Iris pigment epithelial cell (primary cell): ENCODE data around the gene SLC35F4.

Source experiments
- DNase-seq: peaks from one replicate; pipeline ENCODE4 v3.0.0-alpha.2; 2011; ENCODE audit warnings: low read depth

The SLC35F4 gene

DNA sequence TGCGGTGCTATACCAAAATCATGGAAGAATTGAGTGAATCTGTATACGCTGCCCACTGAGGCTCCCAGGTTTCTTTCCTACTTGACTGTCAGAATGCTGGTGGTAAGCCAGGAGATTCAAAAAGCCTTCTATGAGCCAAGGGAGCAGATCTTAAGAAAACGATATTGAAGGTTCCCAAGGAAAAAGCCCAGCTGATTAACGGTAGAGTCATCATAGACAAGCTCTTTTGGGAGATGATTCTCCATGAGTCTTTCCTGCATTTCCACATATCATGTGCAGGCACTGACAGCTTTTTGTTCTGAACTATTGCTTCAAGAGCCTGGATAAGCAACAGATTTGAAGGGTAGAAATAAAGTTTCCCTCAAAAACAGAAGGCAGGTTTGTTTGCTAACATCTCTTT, 17.5 kb downstream of the SLC35F4 start:
- DNase-seq, result no peak

DNA sequence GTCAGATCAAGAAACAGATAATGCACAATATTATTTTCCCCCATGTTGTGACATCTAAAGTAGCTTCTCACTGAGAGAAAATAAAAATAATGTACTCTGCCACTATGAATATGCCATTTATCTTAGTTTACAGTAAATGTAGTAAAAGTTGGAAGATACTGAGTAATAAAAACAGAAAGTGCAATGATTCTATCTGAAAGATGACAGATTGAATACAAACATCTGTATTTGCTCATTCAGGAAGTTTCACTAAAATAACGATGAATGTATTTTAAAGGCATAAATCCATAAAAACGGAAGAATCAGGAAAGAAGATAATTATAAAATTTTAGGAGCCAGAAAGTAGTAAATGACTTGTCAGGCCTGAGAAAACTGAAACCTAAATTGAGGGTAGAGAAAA, 18.2 kb downstream of the SLC35F4 start:
- no peak for DNase-seq

DNA sequence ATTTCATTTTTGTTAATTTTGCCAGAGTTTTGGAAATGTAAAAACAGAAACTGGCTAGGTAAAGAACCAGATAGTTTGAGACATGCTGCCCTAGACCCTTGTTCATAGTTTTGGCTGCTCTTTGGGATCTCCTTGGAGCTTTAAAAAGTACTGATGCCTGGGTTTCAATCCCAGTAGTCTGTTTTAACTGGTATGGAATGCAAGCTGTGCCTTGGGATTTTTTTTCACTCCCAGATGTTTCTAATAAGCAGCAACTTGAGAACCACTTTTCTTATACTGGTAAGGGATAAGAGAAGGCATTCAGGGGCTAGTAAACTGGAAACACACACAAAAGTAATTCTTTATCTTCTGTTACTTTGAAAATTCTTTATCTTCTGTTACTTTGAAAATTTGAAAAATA, 18.8 kb downstream of the SLC35F4 start:
- DNase-seq, result no peak

DNA sequence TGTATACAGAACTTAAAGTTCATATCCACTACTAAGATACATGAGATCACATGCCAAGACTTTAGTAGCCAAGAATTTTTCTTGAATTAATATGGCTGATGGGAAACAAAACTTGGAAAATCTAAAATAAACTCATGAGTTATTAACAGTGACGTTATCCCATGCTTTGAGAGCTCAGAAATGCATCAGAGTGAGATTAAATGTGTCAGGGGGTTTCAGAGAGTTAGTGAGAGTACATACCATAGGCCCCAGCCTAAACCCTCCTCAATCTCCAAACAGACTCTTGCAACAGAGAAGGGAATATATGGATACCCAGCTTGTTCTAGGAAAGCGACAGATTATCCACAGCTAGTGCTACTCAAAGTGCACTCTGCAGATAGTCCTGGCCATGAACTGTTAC, 19.3 kb downstream of the SLC35F4 start:
- no peak for DNase-seq

DNA sequence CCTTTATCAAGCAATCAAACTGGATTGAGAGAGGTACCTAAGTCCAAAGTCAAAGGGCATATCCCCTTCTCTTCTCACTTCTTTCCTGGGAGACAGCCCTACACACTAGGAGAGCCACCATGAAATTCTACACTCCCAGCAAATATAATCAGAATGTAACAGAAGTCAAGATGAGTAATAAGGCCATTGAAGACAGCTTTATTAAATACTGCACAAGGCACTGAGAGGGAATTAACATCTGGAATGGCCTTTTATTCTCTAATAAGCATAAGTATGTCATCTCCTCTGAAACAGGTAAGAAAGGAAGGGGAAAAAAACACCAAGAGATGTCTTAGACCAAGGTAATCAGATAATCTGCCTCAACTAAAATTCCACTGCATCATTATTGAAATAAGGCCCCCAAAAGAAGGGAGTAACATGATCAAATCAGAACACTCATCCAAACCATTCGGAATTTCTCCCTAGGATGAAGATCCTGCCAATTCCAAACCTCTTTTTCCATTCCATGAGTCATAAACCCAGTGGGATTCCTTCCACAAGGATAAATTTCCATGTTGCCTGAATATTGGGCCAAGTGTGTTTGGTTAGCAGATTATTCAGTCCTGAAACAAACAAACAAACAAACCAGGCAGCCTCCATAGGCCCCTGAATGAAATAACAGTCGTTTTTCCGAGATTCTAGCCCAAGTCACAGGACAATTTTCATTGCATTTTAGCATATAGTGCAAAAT, 19.9 kb downstream of the SLC35F4 start:
- no peak for DNase-seq

DNA sequence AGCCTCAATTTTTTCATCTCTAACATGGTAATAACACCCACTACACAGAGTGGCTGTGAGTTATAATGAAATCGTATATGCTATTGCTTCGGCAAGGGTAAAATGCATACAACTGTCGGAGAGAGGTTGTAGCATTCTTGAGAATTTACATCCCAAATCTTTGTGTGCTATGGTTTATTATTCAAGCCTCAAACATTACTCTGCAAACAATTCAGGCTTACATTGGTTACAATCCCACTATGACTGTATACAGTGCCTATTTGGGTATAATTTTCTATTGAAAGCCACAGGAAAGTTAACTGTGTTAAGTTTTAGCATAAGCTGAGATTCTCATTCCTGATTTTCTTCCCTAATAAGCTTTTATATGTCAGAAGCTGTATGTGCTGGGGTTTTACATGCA, 20.6 kb downstream of the SLC35F4 start:
- no peak for DNase-seq

DNA sequence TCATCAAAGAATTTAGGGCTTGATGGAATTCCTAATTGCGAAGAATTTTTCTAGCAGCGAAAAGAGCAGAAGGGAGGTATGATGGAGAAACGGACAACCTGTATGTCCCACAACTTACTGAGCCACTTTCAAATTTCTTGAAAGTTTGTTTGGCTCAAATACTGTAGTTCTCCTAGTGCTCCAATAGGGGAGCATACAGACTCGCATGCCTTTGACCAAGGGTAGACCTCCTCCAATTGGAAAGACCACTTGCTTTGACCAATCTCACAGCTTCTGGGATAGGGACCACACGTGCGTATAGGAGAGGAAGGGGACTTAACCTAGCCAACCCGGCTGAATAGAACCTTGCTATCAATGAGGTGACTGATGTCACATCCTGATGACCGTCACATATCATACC, 28.6 kb downstream of the SLC35F4 start:
- DNase-seq, result no peak

DNA sequence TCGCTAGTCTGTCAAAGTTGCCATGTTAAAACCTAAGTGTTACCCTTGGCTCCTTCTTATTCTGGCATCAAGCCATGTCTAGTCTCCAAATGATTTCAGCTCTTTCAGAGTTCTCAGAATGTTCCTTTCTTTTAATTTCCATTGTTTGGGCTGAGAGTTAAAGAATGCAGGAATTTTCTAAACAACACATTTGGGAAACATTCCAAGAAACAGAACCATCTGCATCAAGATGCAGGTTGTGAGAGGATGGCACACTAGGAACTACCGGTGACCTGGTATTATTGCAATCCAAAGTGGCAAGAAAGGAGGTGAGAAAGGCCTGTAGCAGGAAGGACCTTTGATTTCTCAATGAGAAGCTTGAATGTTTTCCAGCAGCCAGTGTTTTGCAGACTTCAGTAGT, 30.1 kb downstream of the SLC35F4 start:
- no peak for DNase-seq

DNA sequence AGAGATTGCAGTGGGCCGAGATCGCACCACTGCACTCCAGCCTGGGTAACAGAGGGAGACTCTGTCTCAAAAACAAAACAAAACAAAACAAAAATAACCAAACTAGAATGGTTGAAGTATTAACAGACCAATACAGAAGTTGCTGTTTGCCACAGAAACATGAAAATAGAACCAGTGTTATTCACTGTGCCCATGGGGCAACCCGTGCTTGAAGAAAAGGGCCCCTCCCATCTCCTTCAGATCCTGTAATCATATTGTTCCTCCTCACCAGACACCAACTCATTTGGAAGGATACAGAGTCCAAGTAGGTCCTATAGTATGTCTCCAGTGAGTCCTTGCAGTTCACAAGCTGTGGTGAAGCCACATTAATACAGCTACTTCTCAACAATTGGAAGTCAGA, 30.9 kb downstream of the SLC35F4 start:
- DNase-seq, result no peak

DNA sequence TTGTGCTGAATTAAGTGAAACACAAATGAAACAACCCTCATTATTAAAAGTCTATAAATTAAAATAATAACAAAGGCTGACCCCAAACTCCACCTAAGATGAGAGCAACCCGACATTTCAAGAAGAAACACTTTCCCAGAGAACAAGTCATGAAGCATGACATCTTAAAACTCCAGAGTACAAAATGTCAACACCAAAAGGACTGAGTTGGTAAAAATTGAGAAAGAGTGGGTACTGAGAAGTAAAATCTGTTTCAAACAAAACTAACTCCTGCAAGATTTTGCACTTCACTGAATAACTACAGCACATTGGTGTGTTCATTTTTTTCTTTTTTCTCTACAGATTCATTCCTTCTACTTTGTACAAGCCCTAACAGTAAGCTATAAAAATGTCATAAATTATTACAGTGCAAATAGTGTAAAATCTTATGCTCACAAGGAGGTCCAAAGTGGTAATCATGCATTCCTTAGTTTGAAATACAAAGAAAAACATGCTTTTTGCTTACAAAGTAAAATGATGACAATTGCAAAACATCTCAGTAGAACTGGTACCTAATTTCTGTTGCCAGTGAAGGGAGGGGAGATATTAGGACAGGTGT, 31.8 kb downstream of the SLC35F4 start:
- DNase-seq, result no peak

DNA sequence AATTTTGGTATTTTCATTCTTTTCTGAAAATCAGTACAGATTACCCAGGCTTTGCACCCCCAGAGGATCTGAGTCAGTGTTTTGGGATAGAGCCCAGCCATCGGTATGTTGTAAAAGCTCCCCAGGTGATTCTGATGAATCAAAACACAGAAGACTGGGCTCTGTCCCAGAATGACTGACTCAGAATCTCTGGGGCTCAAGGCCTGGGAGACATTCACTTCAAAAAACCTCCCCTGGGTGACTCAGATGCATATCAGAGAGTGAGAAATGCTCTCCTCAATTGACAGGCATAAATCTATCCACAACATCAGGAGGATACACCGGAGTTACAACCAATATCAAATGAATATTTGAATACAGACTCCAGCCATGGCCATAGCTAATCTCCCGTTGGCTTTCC, 32.6 kb downstream of the SLC35F4 start:
- DNase-seq, result peak; percentile 95

DNA sequence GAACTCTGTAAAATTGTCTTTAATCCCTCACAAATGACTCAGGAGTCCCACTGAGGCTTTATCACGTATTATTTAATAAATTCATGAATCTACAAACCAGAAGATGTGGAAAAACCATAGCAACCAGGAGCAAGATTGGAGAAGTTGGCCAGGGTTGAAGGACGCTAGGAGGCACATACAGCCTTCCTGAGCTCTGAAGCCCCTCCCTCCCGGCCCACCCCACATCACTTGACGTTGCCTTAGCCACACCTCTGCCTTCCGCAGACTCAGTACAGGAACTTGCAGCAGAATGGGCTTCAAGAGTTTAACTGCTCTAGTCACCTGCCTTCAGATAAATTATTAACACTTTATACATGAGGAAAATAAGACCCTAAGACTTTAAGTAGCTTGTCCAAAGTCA, 33.9 kb downstream of the SLC35F4 start:
- DNase-seq, result peak; percentile 21

DNA sequence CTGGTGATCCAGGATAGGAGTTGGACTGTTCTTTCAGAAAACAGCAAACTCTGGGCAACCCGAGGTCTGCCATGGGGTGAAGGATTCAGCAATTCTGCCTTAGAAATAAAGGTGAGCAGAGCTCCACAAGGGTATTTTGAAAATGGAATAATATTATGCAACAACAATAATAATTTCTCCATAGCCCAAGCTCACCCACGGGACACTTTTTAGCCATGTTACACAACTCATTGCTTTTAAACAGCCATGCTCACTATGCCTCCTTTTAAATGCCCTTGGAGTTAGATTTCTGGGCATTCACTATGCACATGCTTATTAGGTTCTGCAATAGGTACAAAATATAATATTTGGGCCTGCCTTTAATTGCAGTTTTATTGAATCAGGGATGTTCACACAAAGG, 37.2 kb downstream of the SLC35F4 start:
- no peak for DNase-seq

DNA sequence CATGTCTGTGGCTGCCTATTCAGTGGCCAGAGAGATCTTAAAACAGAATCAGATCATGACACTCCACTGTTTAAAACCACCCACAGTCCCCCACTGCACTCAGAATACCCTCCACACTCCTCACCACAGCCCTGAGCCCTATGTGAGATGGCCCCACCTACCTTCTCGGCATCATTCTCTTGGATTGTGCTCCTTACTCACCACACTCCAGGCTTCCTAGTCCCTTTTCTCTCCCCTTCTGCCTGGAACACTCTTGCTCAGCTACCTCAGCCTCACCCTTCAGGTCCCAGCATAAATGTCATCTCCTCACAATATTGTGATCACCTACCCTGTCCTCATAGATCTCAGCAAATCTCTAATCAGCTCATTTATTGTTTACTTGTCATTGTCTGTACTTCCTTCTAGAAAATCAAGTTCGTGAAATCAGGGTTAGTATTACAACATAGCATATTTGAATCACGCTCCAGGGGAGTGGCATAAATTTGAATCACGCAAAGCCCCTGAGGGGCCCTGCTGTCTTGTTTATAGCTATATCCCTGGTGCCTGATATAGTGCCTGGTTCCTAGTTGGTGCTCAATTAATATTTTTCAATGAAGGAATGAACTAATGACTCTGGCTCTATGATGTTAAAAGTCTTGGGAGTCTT, 42.8 kb downstream of the SLC35F4 start:
- DNase-seq, result no peak

DNA sequence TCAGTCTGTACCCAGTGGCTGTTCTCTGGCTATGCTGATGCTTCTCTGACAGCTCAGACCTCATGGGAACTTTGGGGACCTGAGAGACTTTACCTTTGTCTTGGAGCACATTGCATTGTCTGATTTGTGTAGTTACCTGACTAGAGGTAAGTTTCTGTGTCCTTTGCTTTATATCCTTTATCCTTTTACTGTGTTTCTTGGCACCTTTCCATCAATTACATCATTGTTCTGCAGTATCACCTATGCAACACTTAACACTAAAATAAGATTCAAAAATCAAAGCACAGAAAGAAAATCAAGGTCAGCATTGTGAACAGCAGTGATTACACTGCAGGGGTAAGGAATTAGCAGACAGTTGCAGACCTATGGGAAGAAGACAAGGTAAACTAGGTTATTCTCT, 43.8 kb downstream of the SLC35F4 start:
- DNase-seq, result no peak

DNA sequence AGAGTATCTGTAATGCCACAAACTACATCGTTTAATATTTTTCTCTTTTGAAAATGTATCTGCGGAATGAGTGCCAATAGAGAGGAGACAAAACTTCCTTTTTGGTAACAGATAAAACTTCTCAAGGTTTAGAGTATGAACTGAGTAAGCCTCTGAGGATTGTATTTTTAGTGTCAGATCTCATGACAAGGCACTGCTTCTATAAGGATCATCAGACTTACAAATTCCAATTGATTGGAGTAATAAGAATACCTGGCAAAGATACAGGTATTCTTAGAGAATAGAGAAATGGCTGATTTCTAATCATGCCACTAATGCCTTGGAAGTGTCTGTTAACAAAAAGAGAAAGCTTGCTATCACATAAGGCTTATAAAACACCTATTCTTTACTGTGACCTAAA, 45.3 kb downstream of the SLC35F4 start:
- no peak for DNase-seq

DNA sequence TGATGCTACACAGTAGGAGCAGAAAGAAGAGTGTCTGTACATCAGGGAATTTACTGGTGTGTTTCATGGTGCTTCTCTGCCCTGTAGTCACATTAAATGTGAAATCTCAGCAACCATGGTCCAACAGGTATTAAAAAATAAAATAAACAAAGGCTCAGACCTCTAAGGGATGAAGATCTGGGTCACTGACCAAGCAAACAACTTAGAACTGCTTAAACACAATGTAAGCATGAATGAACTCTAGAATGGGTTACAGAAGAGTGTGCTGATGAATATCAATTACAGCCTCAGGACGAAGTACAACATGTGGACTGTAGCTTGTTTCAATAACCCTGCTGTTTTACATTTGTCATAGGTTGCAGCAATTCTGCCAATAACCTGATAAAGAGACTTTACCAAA, 47.4 kb downstream of the SLC35F4 start:
- no peak for DNase-seq

DNA sequence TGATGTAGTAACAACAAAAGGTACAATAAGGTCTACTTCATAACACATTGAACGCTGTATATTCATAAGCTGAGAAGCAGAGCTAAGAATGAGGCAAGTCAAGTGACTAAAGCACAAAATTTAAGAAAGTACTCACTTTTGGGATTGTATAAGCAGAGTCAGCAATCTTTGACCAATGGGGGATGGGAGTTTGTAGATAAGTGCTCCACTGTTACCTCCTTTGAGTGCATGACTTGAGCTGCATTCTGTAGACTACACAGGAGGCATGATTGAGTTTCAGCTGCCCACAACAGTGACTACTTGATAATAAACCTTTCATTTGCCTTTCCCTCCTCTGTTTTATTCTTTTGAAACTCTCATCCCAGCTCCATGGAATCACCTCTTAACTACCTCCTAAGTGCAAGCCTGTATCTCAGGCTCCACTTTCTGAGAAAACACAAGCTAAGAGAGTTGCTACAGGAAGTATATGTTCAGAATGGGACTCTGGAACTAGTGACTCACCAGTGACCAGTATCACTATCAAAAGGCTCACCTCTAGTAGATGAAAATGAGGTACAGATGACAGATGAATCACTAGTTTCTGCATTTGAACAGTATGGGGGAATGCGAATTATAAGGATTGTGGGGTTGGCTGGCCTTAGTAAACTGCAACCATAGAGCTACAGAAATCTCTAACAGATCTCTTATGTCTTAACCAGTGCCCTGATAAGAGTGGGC, 49.2 kb downstream of the SLC35F4 start:
- DNase-seq, result peak; percentile 11

DNA sequence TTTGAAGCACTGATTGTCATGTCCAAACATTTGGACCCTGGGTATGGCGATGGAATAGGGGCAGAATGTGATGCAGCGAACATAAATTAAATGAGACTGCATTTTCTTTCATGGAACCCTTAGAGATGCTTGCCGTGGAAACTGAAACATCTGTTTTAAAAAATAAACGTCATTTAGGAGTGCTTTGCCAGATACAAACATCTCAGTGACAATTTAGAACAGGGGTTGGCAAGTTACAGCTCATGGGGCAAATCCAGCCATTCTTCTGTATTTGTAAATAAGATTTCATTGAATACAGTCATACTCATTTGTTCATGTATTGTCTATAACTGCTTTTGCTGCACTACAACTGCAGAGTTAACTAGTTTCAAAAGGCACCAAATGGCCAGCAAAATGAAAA, 51.2 kb downstream of the SLC35F4 start:
- DNase-seq, result no peak

DNA sequence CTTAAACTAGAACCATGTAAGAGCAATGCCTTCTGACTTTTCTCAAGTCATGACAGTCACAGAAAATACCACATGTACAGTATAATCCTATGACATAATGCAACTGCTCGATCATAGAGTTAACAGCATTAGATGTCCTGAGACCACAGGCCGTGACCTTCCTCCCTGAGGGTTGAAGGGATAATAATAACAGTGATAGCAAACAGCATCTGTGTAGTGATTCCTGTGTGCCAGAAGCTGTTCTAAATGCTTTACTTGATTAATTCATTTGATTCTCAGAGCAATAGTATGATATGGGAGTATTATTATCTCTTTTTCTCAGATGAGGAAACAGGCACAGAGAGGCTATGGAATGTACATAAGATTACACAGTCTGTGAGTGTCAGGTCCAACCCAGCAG, 53.2 kb downstream of the SLC35F4 start:
- DNase-seq, result no peak

DNA sequence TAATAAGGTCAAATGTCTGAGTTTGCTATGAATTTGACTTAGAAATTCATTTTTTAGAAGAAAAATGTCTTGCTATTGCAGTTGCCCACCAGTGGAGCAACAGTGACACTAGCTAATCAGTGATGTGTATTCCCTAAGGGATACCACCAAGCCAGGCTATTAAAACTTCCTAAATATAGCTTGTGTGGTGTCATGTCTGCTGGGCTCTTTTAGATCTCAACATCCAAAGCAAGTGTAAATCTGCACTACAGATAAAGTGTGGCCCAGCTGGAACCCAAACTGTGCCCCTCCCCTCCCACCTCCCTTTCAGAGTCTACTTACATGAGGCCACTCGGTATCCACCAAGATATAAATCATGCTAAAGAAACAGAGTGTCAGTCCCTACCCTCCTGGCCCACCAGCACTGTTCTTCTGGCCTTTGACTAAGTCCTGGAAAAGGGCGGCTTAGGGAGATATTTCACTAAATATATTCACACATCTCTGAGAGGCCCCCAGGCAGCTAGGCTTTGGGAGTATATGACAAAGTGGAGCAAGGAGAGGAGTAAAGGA, 53.8 kb downstream of the SLC35F4 start:
- DNase-seq, result no peak

DNA sequence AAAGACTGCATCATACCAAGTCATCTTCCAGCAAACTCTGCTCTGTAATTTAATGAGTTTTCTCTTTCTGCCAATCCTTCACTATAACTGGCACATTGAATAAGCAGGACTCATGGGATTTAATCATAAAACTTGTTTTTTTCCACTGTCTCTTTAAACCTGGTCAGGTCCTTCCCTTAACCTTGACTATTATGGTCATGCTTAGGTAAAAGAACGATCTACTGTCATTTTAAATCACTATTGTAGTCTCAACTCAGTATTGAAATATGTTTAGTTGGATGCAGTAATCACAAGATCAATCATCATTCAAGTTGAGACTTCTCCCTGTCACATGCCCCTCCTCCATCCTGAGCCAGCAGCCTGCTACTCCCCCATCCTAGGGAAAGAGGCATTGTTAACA, 56.1 kb downstream of the SLC35F4 start:
- DNase-seq, result no peak

DNA sequence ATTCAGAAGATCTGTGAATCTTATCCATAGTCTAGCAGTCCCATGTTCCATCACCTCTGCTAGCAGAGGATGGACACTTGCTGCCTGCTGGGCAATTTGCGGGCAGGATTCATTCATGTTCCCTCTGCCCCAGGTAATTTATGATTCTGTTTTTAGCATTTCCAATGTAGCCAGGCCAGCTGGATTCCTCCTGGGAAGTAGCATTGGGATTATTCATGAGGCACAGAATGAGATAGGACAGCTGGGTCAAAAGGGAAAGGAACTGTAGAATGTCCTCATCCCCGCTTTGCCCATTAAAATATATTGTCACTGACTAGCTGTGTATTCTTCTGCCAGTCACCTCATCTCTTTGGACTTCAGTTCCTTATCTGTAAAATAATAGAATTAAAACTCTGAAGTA, 68.7 kb downstream of the SLC35F4 start:
- no peak for DNase-seq
